Activated CD8-positive, alpha-beta memory T cell treated with anti-CD3 and anti-CD28 coated beads for 1 hour (primary cell): ENCODE measurements around the gene SUFU.
A peak's percentile ranks its signal among the peaks of the same experiment; 100 is the strongest.

Experiments
- DNase-seq, 2 donors: peaks; one replicate each; pipeline ENCODE4 v3.0.0-alpha.2; 2020; ENCODE audit warnings: low read depth in 1 of 2; ENCODE audit errors: extremely low read depth in 1 of 2

The SUFU gene

DNA sequence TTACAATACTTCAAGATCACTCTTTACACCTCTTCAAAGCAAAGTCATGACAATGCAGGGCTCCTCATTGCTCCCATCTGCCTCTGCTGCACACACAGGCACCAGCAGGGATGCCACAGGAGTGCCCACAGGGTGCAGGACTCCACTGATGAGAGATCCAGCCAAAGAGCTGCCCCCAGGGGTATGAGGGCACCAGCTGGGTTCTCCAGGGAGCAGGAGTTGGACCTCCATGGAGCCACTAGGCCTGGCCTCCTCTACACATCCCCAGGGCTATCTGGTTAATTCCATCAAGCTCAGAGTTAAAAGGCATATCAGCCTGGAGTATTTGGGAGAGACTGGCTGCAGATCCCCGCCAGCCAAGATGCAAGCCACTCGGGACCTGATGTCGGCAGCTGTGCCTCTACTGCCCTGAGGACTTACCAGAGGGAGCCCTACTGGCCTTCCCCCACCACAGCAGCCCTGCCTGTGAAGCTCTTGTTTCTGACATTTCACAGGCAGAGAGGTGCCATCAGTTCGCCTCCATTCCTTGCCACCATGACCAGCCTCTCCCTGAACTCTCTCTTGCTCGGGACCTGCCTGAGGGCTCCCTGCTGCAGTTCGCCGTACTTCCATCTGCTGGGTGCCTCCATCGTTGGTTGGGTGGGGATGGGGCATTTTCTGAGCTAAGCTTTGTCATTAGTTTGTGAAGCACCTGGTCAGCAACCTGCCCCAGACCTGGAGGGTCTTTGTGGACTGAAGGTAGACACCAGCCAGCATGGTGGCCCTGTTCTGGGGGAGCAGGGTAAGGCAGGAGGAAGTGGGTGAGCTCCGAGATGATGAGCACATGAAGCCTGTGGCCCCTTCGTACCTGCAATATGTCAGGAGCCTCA is 128.0 kb downstream of the SUFU start:
- DNase-seq, result no peak

DNA sequence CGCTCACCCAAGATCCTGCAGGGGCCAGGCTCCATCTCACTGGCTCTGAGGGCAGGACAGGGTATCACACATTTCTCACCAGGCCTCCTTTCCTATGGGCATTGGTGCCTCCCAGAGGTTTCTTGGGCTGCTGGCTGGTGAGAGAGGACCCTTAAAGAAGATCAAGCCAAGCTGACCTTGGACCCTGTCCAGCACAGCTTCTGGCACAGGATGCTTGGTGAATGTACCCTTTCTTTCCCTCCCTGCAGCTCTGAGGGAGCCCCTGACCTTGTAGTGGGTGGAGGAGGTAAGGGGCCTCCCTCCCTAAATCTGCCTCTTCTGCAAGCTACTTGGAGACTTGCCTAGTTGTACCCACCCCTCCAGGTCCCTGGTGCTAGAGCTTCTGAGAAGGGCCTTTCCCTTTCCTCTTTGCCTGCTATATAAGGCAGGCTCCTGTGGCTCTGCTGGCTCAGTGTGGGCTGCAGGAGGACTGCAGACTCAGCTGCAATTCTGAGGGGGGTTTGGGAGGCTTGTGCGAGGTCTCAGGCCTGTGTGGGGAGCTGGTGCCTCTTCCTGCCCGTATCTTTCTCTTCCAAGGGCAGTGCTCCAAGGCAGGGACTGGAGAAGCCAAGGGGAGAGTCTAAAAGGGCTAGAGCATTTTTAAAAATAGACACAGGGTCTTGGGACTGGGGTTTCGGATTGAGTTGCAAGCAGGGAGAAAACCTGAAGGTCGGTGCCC is 128.8 kb downstream of the SUFU start:
- no peak for DNase-seq

DNA sequence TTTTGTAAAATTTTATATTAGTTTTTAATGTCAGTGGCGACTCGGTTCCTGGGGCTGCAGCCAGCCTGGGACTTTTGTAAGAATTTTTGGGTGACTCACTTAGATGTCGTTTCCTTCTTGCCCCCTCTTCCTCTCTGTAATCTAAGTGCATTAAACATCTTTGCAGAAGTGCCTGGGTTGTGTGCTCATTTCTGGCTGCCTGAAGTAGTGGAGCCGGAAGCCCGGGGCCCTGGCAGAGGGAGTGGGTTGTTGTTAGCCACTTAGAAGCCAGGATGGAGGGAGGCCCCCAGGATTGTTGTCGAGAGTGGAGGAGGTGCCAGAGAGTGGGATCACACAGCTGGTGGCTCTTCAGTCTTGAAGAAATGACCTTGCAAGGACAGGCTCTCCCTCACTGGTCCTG is 129.5 kb downstream of the SUFU start:
- no peak for DNase-seq

DNA sequence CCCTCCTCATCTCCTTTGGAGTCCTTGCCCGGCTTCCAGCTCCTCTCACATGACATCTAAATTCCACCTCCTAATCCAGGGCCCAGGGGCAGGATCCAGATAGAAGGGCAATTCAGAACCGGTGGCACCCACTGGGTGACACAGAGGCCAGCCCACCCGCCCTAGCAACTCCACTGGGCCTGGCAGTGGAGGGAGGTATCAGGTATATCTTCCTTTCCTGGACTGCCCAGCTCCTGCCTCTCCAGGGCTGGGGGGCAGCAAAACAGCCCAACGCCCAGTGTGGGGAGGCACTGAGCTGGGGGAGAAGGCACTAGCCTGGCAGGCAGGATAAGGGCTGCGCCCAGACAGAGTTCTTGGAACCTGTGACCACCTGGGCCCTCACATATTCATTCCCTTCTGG is 130.1 kb downstream of the SUFU start:
- no peak for DNase-seq

DNA sequence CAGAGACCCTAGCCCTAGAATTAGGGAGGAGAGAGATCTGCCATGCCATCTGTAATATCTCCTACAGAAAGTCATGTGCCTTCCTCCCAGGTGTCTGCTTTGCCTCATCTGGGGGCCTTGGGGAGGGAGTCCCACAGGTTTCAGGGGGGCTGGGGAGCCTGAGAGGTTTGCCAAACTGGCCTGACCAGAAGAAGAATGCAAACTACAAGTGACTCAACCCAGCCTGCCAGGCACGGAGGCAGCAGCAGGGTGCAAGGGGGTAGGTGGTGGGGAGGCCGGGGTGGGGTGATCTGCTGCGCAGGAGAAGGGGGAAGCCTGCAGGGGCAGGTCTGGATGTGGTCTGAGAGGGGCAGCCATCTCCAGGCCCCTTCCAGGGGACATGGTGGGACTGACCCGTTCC is 130.9 kb downstream of the SUFU start:
- DNase-seq, result no peak

DNA sequence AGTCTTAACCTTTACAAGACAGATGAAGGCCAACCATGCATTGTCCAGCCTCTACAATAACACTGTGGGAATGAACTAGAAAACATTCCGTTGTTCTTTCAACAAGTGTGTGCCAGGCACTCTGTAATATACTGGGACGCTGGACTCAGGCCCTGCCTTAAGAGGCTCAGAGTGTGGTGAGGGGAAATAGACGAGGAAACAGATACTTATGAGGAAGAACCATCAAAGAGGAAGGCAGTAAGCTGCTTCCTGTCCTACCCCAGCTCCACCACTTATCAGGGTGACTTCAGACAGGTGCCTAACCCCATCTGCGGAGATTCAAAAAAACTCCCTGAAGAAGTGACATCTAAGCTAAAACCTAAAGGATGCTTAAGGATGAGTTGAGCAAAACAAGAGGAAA is 131.6 kb downstream of the SUFU start:
- no peak for DNase-seq

DNA sequence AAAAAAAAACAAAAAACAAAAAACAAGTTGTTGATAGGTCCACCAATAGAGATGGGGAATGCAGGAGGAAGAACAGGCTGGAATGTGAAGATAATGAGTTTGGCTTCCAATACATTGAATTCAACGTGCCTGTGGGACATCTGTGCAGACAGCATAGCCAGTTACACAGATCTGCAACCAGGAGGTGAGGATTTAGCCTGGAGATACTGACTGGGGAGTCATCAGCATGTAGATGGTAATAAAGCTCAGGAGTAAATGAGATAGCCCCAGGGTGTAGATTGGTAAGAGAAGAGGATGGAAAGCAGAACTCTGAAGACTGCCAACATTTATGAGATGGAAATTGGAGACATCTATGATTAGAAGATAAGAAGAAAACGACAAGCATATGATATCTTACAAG is 135.8 kb downstream of the SUFU start:
- DNase-seq, result no peak

DNA sequence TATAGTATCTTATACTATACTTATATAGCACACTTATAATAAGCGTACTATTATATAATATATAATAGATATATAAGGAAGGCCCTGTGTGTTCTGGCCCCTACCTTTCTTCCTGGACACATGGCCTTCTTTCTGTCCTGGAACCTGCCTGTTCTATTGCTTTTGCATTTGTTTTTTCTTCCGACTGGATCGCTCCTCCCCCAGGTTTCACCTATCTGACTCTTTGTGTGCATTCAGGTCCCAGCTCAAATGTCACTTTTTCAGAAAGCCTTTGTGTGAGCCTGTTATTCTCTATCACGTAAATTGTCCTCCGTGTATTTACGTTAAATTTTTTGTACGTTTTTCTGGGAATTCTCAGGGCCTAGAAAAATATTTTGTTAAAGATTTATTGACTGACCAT is 137.6 kb downstream of the SUFU start:
- no peak for DNase-seq

DNA sequence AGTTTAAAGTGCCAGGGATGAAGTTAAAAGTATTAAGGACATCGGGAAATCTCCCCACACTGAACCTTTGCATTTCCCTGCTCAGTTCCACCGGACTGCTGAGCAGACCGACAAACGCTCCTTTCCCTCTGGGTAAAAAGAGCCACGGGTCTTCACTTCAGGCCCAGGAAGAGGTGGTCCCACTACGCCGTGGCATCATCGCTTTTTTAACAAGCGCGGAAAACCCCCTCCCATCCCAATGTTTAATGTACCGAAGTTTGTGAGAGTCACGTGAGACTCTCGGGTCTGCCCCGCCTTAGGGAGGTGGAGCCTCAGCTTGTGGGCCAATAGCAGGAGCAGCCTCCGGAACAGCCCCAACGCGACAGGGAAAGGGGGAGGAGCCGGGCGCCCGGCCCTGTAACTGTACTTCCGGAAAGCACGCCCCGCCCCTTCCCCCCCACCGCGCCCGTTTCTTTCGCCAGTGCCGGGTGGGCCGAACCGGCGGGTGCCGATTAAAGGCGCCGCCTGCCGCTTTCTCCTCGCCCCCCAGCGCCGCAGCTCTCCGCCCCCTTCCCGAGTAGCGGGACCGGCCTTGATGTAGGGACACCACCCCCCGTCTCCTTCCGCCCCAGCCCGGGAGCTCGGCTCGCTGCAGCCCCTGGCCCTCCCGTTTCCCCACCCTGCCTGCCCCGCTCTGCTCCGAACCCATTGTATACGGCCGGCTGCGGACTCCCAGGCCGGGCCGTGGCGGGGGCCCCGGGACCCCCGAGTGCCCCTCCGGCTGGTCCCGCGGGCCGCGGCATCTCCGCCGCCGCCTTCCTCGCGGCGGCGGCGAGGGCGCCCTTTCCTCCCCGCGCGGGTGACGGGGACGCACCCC is 138.3 kb downstream of the SUFU start:
- DNase-seq, result peak; percentile 91 to 95

DNA sequence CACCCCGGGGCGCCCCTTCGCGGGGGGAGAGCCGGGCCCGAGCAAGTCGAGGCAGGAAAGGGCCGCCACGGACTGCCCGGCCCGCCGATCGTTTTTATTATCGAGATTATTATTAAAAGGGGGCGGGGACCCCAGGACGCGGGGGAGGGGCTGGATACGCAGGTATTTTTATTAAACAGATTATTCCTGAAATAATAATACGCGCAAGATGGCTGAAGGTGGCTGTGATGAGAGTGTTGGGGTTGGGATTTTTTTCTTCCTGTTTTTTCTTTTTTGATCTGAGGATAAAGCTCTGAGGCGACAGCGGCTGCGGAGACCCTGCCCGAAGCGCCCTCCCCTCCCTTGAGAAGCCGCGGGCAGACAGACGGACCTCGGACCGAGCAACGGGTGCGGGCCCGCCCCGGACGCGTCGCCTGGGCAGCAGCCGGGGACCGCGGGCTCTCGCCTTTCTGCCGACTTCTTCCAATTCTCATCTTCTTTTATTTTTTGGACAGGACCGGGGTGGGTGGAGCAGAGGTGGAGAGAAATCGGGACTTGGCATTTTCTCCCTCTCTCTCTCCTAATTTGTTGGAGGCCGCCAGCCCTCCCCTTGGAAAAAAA is 139.1 kb downstream of the SUFU start:
- peak in 1 of 2 donors; percentile 49 for DNase-seq

DNA sequence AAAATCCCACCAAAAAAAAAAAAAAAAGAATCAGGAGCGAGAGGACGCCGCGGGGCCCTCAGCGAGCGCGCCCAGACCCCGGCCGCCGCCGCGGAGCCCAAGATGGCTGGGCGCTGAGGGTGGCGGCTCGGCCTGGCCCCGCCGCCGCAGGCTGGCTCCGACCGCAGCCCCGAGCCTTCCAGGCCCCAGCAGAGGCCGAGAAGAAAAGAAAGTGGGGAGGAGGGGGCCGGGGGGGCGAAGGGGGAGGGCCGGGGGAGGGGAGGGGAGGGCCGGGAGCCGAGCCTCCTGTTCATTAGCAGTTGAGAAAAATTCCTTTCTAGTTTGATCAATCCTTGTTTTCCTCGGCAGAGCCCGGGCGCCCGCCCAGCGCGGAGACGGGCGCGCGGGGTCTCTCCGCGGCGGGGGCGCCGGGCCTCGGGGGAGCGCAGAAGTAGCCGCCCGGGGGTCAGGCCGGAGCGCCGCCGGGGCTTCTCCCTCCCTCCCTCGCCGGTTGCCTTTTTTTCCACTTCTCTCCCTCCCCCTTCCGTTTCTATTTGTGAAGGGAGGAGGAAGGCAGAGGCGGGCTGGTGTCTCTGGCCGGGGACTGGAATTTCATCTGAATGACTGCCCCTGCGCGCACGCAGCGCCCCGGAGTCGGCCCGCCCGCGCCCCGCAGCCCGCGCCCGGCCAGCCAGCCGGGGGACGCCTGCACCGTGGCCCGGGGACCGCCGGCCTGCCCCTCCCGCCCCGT is 139.7 kb downstream of the SUFU start:
- peak in 1 of 2 donors; percentile 27 for DNase-seq

DNA sequence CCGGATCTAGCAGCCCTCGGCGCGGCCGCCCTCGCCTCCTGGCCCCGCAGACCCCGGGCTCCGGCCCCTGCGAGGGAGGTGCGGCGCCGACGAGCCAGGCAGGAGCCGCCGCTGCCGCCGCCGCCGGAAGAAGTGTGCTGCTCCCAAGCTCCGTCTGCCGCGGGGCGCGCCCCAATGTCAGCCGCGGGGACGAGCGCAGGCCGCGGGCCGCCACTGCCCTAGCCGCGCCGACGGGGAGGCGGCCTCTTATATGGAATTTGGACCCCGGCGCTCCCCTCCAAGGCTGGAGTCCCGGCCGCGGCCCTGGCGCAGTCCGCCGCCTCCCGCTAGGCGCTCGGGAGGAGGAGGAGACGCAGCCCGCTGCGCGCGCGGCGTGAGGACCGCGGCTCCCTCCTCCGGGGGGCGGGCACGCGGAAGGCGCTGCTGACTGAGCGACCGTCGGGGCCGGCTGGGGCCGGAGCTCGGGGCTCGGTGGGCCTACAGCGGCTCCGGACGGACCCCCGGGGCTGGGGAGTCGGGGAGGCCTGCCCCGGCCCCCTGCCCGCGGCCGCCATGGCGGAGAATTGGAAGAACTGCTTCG is 140.4 kb downstream of the SUFU start, which contains the start of gene TRIM8:
TRIM8 (plus strand) TSS at position 414 of the 580 bp plus-strand sequence; CDS start at position 553, 139 bp downstream.
- peak in 1 of 2 donors; percentile 44 for DNase-seq

DNA sequence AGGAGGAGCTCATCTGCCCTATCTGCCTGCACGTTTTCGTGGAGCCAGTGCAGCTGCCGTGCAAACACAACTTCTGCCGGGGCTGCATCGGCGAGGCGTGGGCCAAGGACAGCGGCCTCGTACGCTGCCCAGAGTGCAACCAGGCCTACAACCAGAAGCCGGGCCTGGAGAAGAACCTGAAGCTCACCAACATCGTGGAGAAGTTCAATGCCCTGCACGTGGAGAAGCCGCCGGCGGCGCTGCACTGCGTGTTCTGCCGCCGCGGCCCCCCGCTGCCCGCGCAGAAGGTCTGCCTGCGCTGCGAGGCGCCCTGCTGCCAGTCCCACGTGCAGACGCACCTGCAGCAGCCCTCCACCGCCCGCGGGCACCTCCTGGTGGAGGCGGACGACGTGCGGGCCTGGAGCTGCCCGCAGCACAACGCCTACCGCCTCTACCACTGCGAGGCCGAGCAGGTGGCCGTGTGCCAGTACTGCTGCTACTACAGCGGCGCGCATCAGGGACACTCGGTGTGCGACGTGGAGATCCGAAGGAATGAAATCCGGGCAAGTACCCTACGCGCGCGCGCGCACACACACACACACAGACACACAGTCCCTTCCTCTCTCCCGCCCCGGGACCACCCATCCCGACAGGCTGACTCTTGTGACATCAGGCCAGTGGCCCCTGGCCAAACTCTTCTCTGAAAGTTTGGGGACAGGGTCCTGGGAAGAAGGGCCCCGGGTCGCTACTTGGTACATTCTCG is 141.0 kb downstream of the SUFU start:
- peak in 1 of 2 donors; percentile 70 for DNase-seq

DNA sequence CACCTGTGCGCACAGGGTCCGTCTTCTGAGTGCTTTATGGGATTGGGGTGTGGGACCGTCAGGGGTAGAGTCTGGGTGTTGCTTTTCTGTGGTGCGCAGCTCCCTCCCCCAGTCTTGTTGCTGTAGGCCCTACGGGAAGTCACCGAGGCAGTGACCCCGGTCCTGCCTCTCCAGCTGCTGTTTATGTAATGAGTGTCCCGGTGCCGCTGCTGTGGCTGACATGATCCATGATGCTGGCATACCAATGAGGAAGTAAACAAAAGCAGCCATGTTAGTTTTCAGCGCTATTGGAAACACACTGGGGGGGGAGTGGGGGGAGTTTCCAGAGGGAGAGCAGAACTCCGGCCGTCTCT is 141.6 kb downstream of the SUFU start:
- DNase-seq, result no peak

DNA sequence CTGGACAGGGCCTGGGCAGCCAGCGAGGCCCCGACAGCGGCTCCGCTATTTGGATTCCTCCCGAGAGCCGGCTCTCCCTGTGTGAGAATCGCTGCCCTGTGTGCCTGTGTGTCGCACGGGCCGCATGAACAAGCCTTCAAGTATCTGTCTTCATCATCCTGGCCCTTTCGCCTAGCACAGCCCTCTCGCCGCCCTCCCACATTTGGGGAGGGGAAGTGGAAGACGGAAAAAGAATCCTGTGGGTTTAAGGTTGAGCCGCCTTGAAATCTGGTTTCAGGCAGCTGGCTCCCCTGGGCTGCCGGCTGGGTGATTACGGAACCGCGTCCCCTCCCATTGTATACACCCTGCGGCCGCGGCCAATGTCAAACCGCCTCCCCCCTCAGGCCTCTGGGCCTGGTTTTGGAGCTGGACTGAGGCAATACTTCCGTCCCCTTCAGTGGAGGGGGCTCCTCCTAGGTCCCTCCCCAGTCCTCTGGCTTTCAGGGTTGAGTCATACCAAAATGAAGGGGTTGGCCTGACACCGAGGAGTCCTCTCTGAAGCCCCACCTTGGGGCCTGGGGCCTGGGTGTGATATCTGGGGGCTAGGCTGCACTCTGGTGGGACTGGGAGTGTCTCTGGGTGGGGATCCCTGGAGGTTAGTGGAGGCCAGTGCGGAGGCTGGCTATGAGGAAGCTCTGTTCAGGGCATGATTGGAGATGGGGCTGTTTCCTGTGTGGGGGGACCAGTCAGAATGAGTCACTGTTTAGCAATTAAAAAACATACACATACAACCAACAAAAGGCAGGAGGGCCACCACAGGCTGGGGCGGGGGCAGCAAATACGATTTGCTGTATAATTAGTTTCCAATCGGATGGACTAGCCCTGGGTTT is 142.2 kb downstream of the SUFU start:
- peak in 1 of 2 donors; percentile 51 for DNase-seq

DNA sequence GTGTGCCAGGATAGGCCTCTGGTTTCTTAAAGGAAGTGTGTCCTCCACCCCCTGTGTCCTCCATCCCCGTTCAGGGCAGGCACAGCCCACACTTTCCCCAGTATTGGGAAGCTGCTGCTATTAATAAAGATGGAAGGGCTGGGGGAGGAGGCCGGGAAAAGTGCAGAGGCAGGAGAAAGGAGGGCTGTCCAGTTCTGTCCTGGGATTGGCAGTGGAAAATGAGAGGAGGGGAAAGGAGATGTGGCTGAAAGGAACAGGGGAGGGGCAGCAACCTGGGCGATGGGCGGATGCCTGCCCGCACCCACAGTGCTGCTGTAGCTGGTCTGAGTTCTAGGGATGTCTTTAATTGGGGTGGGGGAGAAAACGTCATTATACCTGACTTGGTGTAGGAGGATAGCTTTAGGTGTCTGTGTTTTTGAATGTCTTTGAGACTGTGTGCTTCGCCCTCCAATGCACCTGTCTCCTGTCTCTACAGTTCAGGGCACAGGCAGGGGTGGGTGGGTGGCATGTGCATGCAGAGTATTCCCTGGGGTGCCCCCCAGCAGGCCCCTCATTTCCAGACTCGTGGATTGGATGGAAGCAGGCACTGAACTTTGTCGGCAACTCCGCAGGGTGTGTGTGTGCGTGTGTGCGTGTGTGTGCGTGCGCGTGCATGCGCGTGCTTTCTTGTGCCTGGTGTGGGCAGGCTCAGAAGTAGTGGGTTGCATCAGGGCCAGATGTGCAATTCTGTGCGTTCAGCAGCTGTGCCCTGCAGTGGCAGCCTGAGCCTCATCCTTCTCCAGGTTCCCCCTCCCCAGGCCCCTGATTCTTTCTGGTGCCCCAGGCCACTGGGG is 143.1 kb downstream of the SUFU start:
- DNase-seq, result no peak
